B cell (primary cell): ENCODE results near the gene PAX3. TPM values are rescaled to one million over a fixed set of nuclear protein-coding genes. Genes with fewer than 3 reads are reported as not detected.

ENCODE experiments used
- ATAC-seq: fragments of 200-7000 bp; cut with Tn5 transposase; one replicate; pipeline ENCODE4 v1.10.0; 2021; ENCODE audit warnings: low read depth, mild to moderate bottlenecking, moderate number of reproducible peaks, moderate library complexity
- CTCF ChIA-PET: fragments of 350-600 bp; sonication (Branson Sonifier 250); formaldehyde crosslinking; loops from one replicate; lab custom pipeline; 2021; ENCODE audit warnings: antibody characterized with exemption, inconsistent platforms; lab: Charles Lee
- POLR2A ChIA-PET: fragments of 350-600 bp; sonication (Branson Sonifier 250); formaldehyde crosslinking; loops from one replicate; lab custom pipeline; 2021; ENCODE audit warnings: antibody characterized with exemption; lab: Charles Lee
- DNase-seq: peaks from one replicate; pipeline ENCODE4 v3.0.0; 2013
- H2AFZ ChIP-seq: 2 replicates; pipeline ENCODE4 v1.6.1; 2012; ENCODE audit warnings: mild to moderate bottlenecking, low read depth, low read length; ENCODE audit not compliant: insufficient read depth, poor library complexity, severe bottlenecking
- H3K27ac ChIP-seq, 2 donors: 1 replicate in 1 of 2; 2 replicates in 1 of 2; pipeline ENCODE4 v1.5.1; 2012 to 2013; ENCODE audit warnings: low read length in 2 of 2, mild to moderate bottlenecking in 2 of 2, moderate library complexity in 1 of 2
- H3K27me3 ChIP-seq, 4 experiments: fragments of 200-600 bp in 1 of 4; sonication (generic) in 1 of 4; replicated peaks in 1 of 4; 1 replicate in 2 of 4; 2 replicates in 2 of 4; pipeline versions ENCODE4 v1.6.1 to v1.7.0; 2013 to 2016; ENCODE audit warnings: low read length in 3 of 4, mild to moderate bottlenecking in 2 of 4, mixed read lengths in 1 of 4, moderate library complexity in 1 of 4; ENCODE audit not compliant: insufficient read depth in 4 of 4, control insufficient read depth in 3 of 4; ENCODE audit errors: control extremely low read depth in 1 of 4
- H3K36me3 ChIP-seq, 2 experiments: replicated peaks in 1 of 2; 1 replicate in 1 of 2; 2 replicates in 1 of 2; pipeline versions ENCODE4 v1.6.1 to v1.7.1; 2013; ENCODE audit warnings: low read length in 1 of 2; ENCODE audit not compliant: insufficient read depth in 2 of 2, control insufficient read depth in 1 of 2; ENCODE audit errors: control extremely low read depth in 1 of 2, extremely low read depth in 1 of 2
- H3K4me1 ChIP-seq, 2 donors: fragments of 200-600 bp in 1 of 2; sonication (generic) in 1 of 2; 1 replicate in 1 of 2; 2 replicates in 1 of 2; pipeline versions ENCODE4 v1.5.1 to v1.6.1; 2013 to 2017; ENCODE audit warnings: low read length in 2 of 2; ENCODE audit not compliant: control insufficient read depth in 2 of 2, insufficient read depth in 2 of 2
- H3K4me2 ChIP-seq: replicated peaks from 2 replicates; pipeline ENCODE3; 2012; ENCODE audit warnings: mild to moderate bottlenecking, low read depth, low read length; ENCODE audit not compliant: poor library complexity, severe bottlenecking
- H3K4me3 ChIP-seq, 5 experiments: fragments of 200-600 bp in 1 of 5; sonication (generic) in 1 of 5; 1 replicate in 3 of 5; 2 replicates in 2 of 5; pipeline versions ENCODE4 v1.5.1 to v1.7.0; 2011 to 2016; ENCODE audit warnings: low read length in 4 of 5, mild to moderate bottlenecking in 4 of 5, low read depth in 2 of 5, control low read depth in 1 of 5, moderate library complexity in 1 of 5; ENCODE audit not compliant: insufficient read depth in 1 of 5; ENCODE audit errors: control extremely low read depth in 1 of 5, extremely low read depth in 1 of 5
- H3K79me2 ChIP-seq: fragments of 200-600 bp; sonication (generic); one replicate; pipeline ENCODE4 v1.6.0; 2016; ENCODE audit warnings: low read length; ENCODE audit not compliant: control insufficient read depth, insufficient read depth
- H3K9ac ChIP-seq: fragments of 200-600 bp; sonication (generic); 2 replicates; pipeline ENCODE4 v1.6.1; 2017; ENCODE audit warnings: mild to moderate bottlenecking, low read length, moderate library complexity
- H3K9me3 ChIP-seq, 3 donors: one replicate each; pipeline versions ENCODE4 v1.6.1 to v1.7.1; 2013; ENCODE audit warnings: low read length in 2 of 3; ENCODE audit not compliant: control insufficient read depth in 2 of 3, insufficient read depth in 1 of 3; ENCODE audit errors: control extremely low read depth in 1 of 3
- H4K20me1 ChIP-seq: 2 replicates; pipeline ENCODE4 v1.6.0; 2012; ENCODE audit warnings: mild to moderate bottlenecking, low read length; ENCODE audit not compliant: insufficient read depth, control insufficient read depth, poor library complexity, severe bottlenecking
- H3K27ac Mint-ChIP-seq: one replicate; pipeline ENCODE4 v1.8.0; 2021; ENCODE audit warnings: mixed read lengths
- H3K27me3 Mint-ChIP-seq: one replicate; pipeline ENCODE4 v1.8.0; 2021; ENCODE audit warnings: mixed read lengths
- H3K4me1 Mint-ChIP-seq: one replicate; pipeline ENCODE4 v1.8.0; 2021; ENCODE audit warnings: mixed read lengths
- H3K4me3 Mint-ChIP-seq: one replicate; pipeline ENCODE4 v1.8.0; 2021; ENCODE audit warnings: mixed read lengths
- H3K9me3 Mint-ChIP-seq: one replicate; pipeline ENCODE4 v1.8.0; 2022; ENCODE audit warnings: mixed read lengths; ENCODE audit not compliant: insufficient read depth
- EZH2 ChIP-seq: IDR thresholded peaks from 2 replicates; pipeline ENCODE4 v1.6.1; 2012; ENCODE audit warnings: borderline replicate concordance, low read depth, mild to moderate bottlenecking, moderate library complexity, low read length; ENCODE audit not compliant: insufficient read depth, poor library complexity, severe bottlenecking
- WGBS: methylation state at CpG from one replicate; pipeline ENCODE4 v1.1.5; 2013; ENCODE audit warnings: missing lambda C conversion rate; ENCODE audit not compliant: insufficient coverage; 5-methylcytosine and 5-hydroxymethylcytosine counted together
- intact Hi-C: fragments of 100-400 bp; cut with micrococcal nuclease; formaldehyde crosslinking; loops from one replicate; pipeline ENCODE4 v1.10.0; 2022
- polyA plus RNA-seq: library from polyadenylated mRNA; depleted of rRNA; stranded (reverse); fragments of >200 nt; gene quantifications from 2 replicates; pipeline ENCODE4 v1.2.3, GENCODE V29; 2012
- total RNA-seq, 2 donors: library from RNA; stranded (reverse); fragments of 120-200 nt in 1 of 2; gene quantifications; 1 replicate in 1 of 2; 2 replicates in 1 of 2; pipeline versions ENCODE4 v1.2.3 to v1.2.4, GENCODE V29; 2013 to 2022
- TF ChIP-seq, protein P1 (sequence below): fragments of 200-600 bp; IDR thresholded peaks from one replicate; pipeline ENCODE4 v1.8.0; 2022; ENCODE audit warnings: antibody characterized with exemption, mild to moderate bottlenecking

The PAX3 gene
- total and polyA plus RNA-seq, 2 donors (not counting 1 experiment from before 2014, with no cell fraction given) = not detected

DNA sequence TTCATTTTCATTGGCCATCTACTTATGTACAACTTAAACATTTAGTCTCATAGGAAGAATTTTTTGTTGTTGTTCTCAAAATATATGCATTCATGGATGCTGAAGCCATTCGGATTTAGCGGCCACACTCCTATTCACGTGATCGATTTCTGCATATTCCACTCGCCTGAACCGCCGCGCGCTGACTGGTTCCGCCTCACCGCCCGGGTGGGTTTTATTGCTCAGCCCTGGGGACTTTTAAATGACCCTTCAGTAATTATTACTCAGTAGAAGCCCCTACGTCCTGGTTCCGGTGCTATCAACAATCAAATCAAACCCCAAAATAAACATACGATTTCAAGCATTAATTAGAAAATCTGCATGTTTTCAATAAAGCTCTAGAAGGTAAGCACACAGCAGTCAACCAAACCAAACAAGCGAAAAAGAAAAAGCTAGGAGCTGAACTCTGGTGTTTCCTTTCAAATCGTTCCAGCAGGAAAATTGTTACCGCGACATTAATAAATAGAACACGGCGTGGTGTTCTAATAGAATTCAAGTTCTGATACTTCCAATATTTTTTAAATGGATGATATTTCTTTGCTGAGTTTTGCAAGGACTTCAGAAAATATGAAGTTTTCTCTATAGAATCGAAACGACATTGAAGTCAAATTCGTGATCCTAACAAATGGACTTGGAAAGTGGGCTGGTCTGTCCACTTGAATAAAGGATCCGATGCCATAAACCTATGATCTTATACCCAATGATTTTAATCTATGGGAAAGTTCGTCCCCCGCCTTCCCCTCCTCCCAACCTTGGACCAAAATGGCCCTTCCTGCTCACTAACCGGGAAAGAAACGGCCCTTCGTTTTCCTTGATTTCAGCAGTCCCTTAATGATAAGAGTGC lies 9.3 kb downstream of the PAX3 start:
- Mint-ChIP-seq H3K9me3 (no peaks in the 10 kb centered on the region), H3K4me3 (no peak overlapping the region), H3K27me3 (peaks cover 84% of the 10 kb centered on the region), H3K4me1 (no peaks in the 10 kb centered on the region), H3K27ac (no peak overlapping the region)
- H3K36me3 ChIP-seq = no peaks in the 10 kb centered on the region
- H3K4me2 ChIP-seq = no peak overlapping the region
- ChIA-PET CTCF (interaction anchor here (0.5 kb wide), 1 partner anchor 111 kb away, joined by 3 read pairs; no protein-coding TSS in a partner anchor), POLR2A (no interaction called here)
- H3K4me3 ChIP-seq = no peak overlapping the region
- TF ChIP-seq, protein P1, sequence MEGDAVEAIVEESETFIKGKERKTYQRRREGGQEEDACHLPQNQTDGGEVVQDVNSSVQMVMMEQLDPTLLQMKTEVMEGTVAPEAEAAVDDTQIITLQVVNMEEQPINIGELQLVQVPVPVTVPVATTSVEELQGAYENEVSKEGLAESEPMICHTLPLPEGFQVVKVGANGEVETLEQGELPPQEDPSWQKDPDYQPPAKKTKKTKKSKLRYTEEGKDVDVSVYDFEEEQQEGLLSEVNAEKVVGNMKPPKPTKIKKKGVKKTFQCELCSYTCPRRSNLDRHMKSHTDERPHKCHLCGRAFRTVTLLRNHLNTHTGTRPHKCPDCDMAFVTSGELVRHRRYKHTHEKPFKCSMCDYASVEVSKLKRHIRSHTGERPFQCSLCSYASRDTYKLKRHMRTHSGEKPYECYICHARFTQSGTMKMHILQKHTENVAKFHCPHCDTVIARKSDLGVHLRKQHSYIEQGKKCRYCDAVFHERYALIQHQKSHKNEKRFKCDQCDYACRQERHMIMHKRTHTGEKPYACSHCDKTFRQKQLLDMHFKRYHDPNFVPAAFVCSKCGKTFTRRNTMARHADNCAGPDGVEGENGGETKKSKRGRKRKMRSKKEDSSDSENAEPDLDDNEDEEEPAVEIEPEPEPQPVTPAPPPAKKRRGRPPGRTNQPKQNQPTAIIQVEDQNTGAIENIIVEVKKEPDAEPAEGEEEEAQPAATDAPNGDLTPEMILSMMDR = no peak
- TF ChIP-seq EZH2 = no peak
- intact Hi-C loops = no loop called here
- no peak overlapping the region for H3K27ac ChIP-seq
- H3K79me2 ChIP-seq = no peaks in the 10 kb centered on the region
- peaks cover 2 to 14% (median 4%) of the 10 kb centered on the region in 3 donors for H3K9me3 ChIP-seq
- no peak overlapping the region for H3K9ac ChIP-seq
- H2AFZ ChIP-seq = no peak overlapping the region
- H4K20me1 ChIP-seq = no peaks in the 10 kb centered on the region
- DNase-seq = no peak
- H3K4me1 ChIP-seq = no peaks in the 10 kb centered on the region
- peaks cover 0 to 60% (median 49%) of the 10 kb centered on the region in 4 experiments for H3K27me3 ChIP-seq
- ATAC-seq = no peak
- WGBS = 24% methylated on average over 17 of the region's 30 CpGs
